NT2/D1 (cell line): ENCODE results near the gene CDC42SE2.

Source experiments
- YY1 ChIP-seq: IDR thresholded peaks from 2 replicates; pipeline ENCODE4 v1.6.1; 2011; ENCODE audit not compliant: insufficient read length, insufficient read depth
- ZNF274 ChIP-seq: IDR thresholded peaks from 2 replicates; pipeline ENCODE4 v1.6.1; 2011; ENCODE audit warnings: mild to moderate bottlenecking, low read depth, low read length

DNA sequence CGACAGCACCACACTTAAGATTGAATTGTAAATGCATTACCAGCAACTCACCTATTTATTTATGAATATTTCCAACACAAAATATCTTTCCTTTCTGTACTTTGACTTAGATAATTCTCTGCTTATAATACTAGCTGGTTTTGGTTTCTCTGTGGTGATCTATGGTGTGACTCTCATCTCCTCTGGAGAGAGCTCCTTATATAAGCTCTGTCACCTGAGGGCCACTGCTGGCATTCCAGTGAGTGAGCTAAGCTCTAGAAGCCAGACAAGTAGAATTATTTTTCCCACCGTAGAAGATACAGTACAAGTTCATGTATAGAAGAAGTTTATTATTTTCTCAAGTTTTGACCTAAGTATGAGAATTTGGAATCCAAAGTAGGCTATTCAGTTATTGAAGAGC is 111.5 kb downstream of the CDC42SE2 start:
- TF ChIP-seq ZNF274 (no peak), YY1 (no peak)
